ENCODE measurements around the gene CCDC127. TPM values are rescaled to one million over a fixed set of nuclear protein-coding genes. Genes with fewer than 3 reads are reported as not detected.

CCDC127 gene
- polyA plus RNA-seq, 3 donors, result 0.68 to 1.5 (median 0.85) TPM

DNA sequence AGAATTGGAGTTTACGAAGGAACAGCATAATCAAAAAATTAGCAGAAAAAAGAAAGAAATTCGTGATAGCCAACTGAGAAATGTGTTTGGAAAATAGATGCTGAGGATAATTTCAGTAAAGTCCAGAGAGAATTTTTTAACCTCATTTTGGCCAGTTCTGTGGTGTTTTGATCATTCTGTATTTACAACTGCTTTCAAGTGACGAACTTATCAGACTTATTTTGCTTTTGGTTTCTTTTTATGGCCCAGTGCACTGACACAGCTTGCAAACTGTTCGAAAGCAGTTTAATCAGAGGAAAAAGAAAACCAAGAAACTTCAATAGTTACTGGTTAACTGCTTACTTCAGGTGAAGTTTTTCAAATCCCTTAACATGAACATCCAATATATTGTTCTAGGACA, 2.0 kb upstream of the CCDC127 start:
- Histone ChIP-seq H3K27ac (ENCODE audit: low read depth in 1 of 2, low read length in 2 of 2) (peak overlapping the region in 1 of 2 donors; percentile 38), H3K4me1 (ENCODE audit: control insufficient read depth in 1 of 2, insufficient read depth in 2 of 2, low read length in 2 of 2) (peaks cover 25 to 27% of the 10 kb centered on the region in 2 donors), H3K36me3 (replicated peaks in 1 of 2; ENCODE audit: control insufficient read depth in 1 of 2, insufficient read depth in 2 of 2, low read length in 2 of 2) (peaks cover 13 to 20% of the 10 kb centered on the region in 2 donors), H3K9ac (ENCODE audit: insufficient read depth, low read length, poor library complexity, severe bottlenecking) (peak overlapping the region; percentile 92), H3K27me3 (ENCODE audit: control insufficient read depth in 2 of 2, insufficient read depth in 2 of 2, low read length in 2 of 2) (no peaks in the 10 kb centered on the region), H2AFZ (ENCODE audit: insufficient read depth, low read depth, low read length, poor library complexity, severe bottlenecking) (peak overlapping the region; percentile 38), H3K4me2 (replicated peaks; ENCODE audit: extremely low read depth, low read length, poor library complexity, severe bottlenecking) (peak overlapping the region; percentile 83), H3K4me3 (replicated peaks in 1 of 3; ENCODE audit: low read depth in 2 of 3, low read length in 3 of 3) (peak overlapping the region; percentile 84 to 97 (median 95)), H3K9me3 (replicated peaks in 1 of 2; ENCODE audit: control insufficient read depth in 1 of 2, insufficient read depth in 1 of 2, low read length in 2 of 2) (no peaks in the 10 kb centered on the region), H4K20me1 (ENCODE audit: insufficient read depth, low read length) (peaks cover 58% of the 10 kb centered on the region), H3K79me2 (ENCODE audit: insufficient read depth, low read length) (peaks cover 59% of the 10 kb centered on the region)
- DNase-seq, result no peak
- intact Hi-C loops (cut with micrococcal nuclease), result loop anchor here (2.0 to 5.0 kb wide), 2 partner anchors 47 to 51 kb away; partner anchors contain the start of gene PDCD6 (in 1 of the 2)
- Mint-ChIP-seq H3K36me3 (peaks cover 18 to 31% of the 10 kb centered on the region in 2 donors), H3K4me3 (peak overlapping the region; percentile 96 to 98), H3K4me1 (peaks cover 52% of the 10 kb centered on the region), H3K9me3 (peaks cover 0 to 2% (median 0%) of the 10 kb centered on the region in 7 donors), H3K27me3 (ENCODE audit: low read depth in 3 of 3) (no peaks in the 10 kb centered on the region), H3K27ac (peak overlapping the region in 4 of 7 donors; percentile 20 to 90 (median 84))
- TF ChIP-seq, protein P1, sequence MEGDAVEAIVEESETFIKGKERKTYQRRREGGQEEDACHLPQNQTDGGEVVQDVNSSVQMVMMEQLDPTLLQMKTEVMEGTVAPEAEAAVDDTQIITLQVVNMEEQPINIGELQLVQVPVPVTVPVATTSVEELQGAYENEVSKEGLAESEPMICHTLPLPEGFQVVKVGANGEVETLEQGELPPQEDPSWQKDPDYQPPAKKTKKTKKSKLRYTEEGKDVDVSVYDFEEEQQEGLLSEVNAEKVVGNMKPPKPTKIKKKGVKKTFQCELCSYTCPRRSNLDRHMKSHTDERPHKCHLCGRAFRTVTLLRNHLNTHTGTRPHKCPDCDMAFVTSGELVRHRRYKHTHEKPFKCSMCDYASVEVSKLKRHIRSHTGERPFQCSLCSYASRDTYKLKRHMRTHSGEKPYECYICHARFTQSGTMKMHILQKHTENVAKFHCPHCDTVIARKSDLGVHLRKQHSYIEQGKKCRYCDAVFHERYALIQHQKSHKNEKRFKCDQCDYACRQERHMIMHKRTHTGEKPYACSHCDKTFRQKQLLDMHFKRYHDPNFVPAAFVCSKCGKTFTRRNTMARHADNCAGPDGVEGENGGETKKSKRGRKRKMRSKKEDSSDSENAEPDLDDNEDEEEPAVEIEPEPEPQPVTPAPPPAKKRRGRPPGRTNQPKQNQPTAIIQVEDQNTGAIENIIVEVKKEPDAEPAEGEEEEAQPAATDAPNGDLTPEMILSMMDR (IDR thresholded peaks at IDR 0.05), result no peak
- 7% methylated on average over 2 of the region's 4 CpGs for WGBS (ENCODE audit: insufficient coverage)

GRCh38 chr5:219460-219863, 1.5 kb upstream of the CCDC127 start:
- DNase-seq, result peak; percentile 19 to 46 (median 24)
- H3K27me3 Mint-ChIP-seq (ENCODE audit: low read depth in 3 of 3), result no peaks in the 10 kb centered on the region
- H3K27me3 ChIP-seq (ENCODE audit: control insufficient read depth in 2 of 2, insufficient read depth in 2 of 2, low read length in 2 of 2), result no peaks in the 10 kb centered on the region
- peak overlapping the region; percentile 84 to 97 (median 95) for H3K4me3 ChIP-seq (replicated peaks in 1 of 3; ENCODE audit: low read depth in 2 of 3, low read length in 3 of 3)
- peak overlapping the region; percentile 83 for H3K4me2 ChIP-seq (replicated peaks; ENCODE audit: extremely low read depth, low read length, poor library complexity, severe bottlenecking)
- peaks cover 8 to 15% of the 10 kb centered on the region in 2 donors for H3K36me3 ChIP-seq (replicated peaks in 1 of 2; ENCODE audit: control insufficient read depth in 1 of 2, insufficient read depth in 2 of 2, low read length in 2 of 2)
- WGBS (ENCODE audit: insufficient coverage), result 5% methylated on average over 7 of the region's 9 CpGs
- H3K9ac ChIP-seq (ENCODE audit: insufficient read depth, low read length, poor library complexity, severe bottlenecking), result peak overlapping the region; percentile 92
- H3K4me1 Mint-ChIP-seq, result peaks cover 53% of the 10 kb centered on the region
- peak overlapping the region in 1 of 2 donors; percentile 38 for H3K27ac ChIP-seq (ENCODE audit: low read depth in 1 of 2, low read length in 2 of 2)
- H3K27ac Mint-ChIP-seq, result peak overlapping the region in 4 of 7 donors; percentile 20 to 90 (median 84)
- no peaks in the 10 kb centered on the region for H3K9me3 ChIP-seq (replicated peaks in 1 of 2; ENCODE audit: control insufficient read depth in 1 of 2, insufficient read depth in 1 of 2, low read length in 2 of 2)
- TF ChIP-seq, protein P1 (IDR thresholded peaks at IDR 0.05), result no peak
- H3K79me2 ChIP-seq (ENCODE audit: insufficient read depth, low read length), result peaks cover 59% of the 10 kb centered on the region
- peaks cover 14 to 31% of the 10 kb centered on the region in 2 donors for H3K36me3 Mint-ChIP-seq
- H3K4me1 ChIP-seq (ENCODE audit: control insufficient read depth in 1 of 2, insufficient read depth in 2 of 2, low read length in 2 of 2), result peaks cover 25 to 27% of the 10 kb centered on the region in 2 donors
- H3K4me3 Mint-ChIP-seq, result peak overlapping the region; percentile 96 to 98
- peak overlapping the region; percentile 38 for H2AFZ ChIP-seq (ENCODE audit: insufficient read depth, low read depth, low read length, poor library complexity, severe bottlenecking)
- H3K9me3 Mint-ChIP-seq, result peaks cover 0 to 2% (median 0%) of the 10 kb centered on the region in 7 donors
- H4K20me1 ChIP-seq (ENCODE audit: insufficient read depth, low read length), result peaks cover 55% of the 10 kb centered on the region
- intact Hi-C loops (cut with micrococcal nuclease), result loop anchor here in 1 of 2 donors (2.0 kb wide), 1 partner anchor 51 kb away; the partner anchor contains the start of gene PDCD6

Data from CD14-positive monocyte (primary cell).